NCI-H128 (cell line): Measurements from ENCODE around the gene TMEM245.
"Not testable (repeated sequence)": the region's sequence is repeated elsewhere in the genome, so short reads cannot be mapped to it uniquely, and the experiment has no call there.

Experiments used
- DNase-seq: peaks from one replicate; lab custom pipeline; 2025; ENCODE audit not compliant: unreplicated experiment; lab: John Stamatoyannopoulos, UW

Gene TMEM245

GRCh38 chr9:109072133-109072692 lies 47.5 kb downstream of the TMEM245 start:
- no peak for DNase-seq

- no peak for DNase-seq
These were observed 51.0 kb downstream of the TMEM245 start for GRCh38 chr9:109068764-109069163.

- DNase-seq = no peak
These were observed 54.6 kb downstream of the TMEM245 start for GRCh38 chr9:109064963-109065702.

GRCh38 chr9:109063760-109064159 lies 56.0 kb downstream of the TMEM245 start:
- no peak for DNase-seq

- no peak for DNase-seq
These were observed 57.2 kb downstream of the TMEM245 start for GRCh38 chr9:109062543-109062942.

- DNase-seq = no peak
These were observed 59.6 kb downstream of the TMEM245 start for GRCh38 chr9:109060191-109060590.

GRCh38 chr9:109053121-109053520 lies 66.6 kb downstream of the TMEM245 start:
- DNase-seq = not testable (repeated sequence)

- no peak for DNase-seq
These were observed 67.3 kb downstream of the TMEM245 start for GRCh38 chr9:109052416-109052815.

GRCh38 chr9:109051733-109052132 lies 68.0 kb downstream of the TMEM245 start:
- no peak for DNase-seq

GRCh38 chr9:109050444-109050843 lies 69.3 kb downstream of the TMEM245 start:
- DNase-seq = no peak

GRCh38 chr9:109048822-109049221 lies 70.9 kb downstream of the TMEM245 start:
- DNase-seq = no peak

- DNase-seq = no peak
These were observed 72.5 kb downstream of the TMEM245 start for GRCh38 chr9:109047259-109047658.

- DNase-seq = no peak
These were observed 73.4 kb downstream of the TMEM245 start for GRCh38 chr9:109046346-109046745.

GRCh38 chr9:109043578-109043977 lies 76.2 kb downstream of the TMEM245 start:
- no peak for DNase-seq

GRCh38 chr9:109040571-109040970 lies 79.2 kb downstream of the TMEM245 start:
- DNase-seq = no peak

GRCh38 chr9:109039539-109039938 lies 80.2 kb downstream of the TMEM245 start:
- DNase-seq = no peak

- no peak for DNase-seq
These were observed 81.6 kb downstream of the TMEM245 start for GRCh38 chr9:109037946-109038715.

GRCh38 chr9:109036744-109037680 lies 82.7 kb downstream of the TMEM245 start:
- DNase-seq = no peak

- DNase-seq = no peak
These were observed 83.9 kb downstream of the TMEM245 start for GRCh38 chr9:109035684-109036423.
